Measurements from ENCODE around the gene KRTAP10-2. TPM values are rescaled to one million over a fixed set of nuclear protein-coding genes. Genes with fewer than 3 reads are reported as not detected.
"Not testable (repeated sequence)": the region's sequence is repeated elsewhere in the genome, so short reads cannot be mapped to it uniquely, and the experiment has no call there.

The KRTAP10-2 gene
- not detected in 2 replicates for total RNA-seq (2014; rRNA removed; shearing (Covaris generic); ENCODE audit: low replicate concordance)

DNA sequence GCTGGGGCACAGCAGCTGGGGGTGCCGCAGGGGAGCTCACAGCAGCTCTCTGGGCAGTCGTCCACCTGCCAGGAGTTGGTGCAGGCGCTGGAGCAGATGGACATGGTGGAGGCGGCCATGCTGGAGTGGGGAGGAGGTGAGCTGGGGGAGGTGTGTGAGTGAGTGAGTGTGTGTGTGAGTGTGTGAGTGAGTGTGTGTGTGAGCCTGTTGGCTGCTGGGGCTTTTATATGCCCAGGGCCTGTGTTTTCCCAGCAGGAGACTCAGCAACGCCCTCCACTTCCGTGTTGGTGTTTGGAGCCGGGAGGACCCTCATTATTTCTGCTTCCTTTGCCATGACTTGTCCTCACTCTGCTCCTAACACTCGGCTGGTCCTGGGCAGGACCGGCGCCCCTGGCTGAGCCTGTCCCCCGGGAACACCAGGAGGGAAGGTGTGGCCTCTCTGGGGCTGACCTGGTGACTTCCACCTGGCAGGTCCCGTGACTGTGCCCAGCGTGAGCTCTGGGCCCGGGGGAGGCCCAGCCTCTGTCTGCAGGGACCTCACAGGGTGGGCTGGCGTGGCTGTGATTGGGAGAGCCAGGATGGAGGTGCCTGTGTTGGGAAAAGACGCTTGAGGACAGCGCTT is at the start of gene KRTAP10-2:
Gene KRTAP10-2 (minus strand): TSS at position 166 of the 622 bp plus-strand sequence. CDS start 47 bp downstream, at position 119.
- in situ Hi-C loops (cut with HindIII; ENCODE audit: low pct_unique_long_range_greater_than_20kb, low sequenced_read_pairs) = no loop called here
- DNase-seq (ENCODE audit: low read depth) = no peak

DNA sequence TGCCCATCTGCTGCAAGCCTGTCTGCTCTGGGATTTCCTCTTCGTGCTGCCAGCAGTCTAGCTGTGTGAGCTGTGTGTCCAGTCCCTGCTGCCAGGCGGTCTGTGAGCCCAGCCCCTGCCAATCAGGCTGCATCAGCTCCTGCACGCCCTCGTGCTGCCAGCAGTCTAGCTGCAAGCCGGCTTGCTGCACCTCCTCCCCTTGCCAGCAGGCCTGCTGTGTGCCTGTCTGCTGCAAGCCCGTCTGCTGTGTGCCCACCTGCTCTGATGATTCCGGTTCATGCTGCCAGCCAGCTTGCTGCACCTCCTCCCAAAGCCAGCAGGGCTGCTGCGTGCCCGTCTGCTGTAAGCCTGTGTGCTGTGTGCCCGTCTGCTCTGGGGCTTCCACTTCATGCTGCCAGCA is 49.8 kb upstream of the KRTAP10-2 start:
- in situ Hi-C loops (cut with HindIII; ENCODE audit: low pct_unique_long_range_greater_than_20kb, low sequenced_read_pairs); DNase-seq (ENCODE audit: low read depth): not testable (repeated sequence)

DNA sequence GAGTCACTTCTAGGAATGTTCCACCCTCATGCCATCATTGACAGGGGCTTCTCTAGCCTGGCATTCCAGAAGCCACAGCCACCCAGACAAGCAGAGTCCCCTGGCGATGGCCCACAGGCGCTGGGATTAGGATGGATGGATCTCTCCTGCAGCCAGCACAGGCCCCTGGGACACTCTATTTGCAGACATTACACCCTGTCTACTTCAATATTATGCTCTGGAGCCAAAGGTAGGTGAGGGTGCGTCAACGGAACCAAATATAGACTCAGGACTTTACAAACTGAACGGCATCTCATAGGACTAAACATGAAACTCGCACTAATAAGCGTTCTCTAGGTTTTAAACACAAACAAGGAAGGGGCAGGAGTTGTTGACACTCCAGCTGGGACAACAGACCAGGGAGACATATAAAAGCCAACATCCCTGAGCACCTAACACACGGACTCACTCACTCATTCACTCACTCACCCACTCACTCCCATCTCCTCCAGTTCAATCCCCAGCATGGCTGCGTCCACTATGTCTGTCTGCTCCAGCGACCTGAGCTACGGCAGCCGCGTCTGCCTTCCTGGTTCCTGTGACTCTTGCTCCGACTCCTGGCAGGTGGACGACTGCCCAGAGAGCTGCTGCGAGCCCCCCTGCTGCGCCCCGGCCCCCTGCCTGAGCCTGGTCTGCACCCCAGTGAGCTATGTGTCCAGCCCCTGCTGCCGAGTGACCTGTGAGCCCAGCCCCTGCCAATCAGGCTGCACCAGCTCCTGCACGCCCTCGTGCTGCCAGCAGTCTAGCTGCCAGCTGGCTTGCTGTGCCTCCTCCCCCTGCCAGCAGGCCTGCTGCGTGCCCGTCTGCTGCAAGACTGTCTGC is 49.0 kb upstream of the KRTAP10-2 start, which contains the start of gene KRTAP10-7:
Gene KRTAP10-7 (plus strand): TSS at position 480 of the 861 bp plus-strand sequence. CDS start 25 bp downstream, at position 505.
- in situ Hi-C loops (cut with HindIII; ENCODE audit: low pct_unique_long_range_greater_than_20kb, low sequenced_read_pairs); DNase-seq (ENCODE audit: low read depth): not testable (repeated sequence)

DNA sequence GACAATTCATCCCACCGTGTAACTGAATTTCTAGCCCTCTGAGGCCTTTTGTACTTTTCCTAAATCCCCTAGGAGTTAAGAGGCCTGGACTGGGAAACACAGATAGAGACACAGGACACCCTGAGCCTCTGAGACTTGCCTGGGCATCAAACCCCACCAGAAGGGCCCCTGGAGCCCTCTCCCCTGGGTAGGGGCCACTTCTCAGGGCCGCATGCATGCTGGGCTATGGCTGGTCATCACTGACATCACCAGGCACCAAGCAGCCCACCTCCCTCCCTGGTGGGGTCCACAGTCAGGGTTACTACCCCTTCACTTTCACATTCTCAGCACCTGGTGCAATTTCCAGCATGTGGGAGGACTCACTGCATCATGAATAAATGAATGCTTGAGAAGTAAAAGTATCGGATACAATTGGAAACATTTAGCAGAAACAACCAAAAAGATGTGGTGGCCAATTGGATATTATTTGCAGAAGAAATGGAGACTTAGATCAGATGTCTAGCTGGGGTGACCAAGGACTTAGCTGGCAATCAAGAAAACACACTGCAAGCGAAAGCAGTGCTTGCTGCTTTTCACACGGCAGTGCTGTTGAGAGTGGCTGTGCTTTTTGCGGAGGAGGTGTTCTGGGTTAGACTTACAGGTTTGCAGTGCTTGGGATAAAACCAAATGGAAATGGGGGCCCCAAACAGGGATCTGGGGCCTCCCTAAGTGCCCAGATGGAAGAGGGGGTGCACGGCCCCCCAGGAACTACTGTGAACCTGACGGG is 48.1 kb upstream of the KRTAP10-2 start:
- no peak for DNase-seq (ENCODE audit: low read depth)
- in situ Hi-C loops (cut with HindIII; ENCODE audit: low pct_unique_long_range_greater_than_20kb, low sequenced_read_pairs) = no loop called here

DNA sequence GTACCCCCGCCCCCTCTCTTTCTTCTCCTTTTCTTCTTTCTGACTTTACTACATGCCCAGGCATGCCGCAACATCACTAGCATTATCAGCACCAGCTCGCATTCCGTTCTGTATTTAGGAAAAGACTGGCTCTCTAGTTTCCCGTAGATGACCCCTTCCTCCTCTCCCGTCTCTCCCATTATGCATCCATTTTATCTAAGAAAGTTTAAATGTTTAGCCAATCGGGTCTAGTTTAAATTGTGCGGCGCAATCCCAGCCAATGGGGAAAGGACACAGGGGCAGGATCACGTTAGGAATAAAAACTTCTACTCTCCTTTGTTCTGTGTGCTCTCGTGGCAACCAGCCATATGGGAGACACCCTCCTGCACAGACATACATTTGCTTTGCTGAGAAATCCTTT is 46.8 kb upstream of the KRTAP10-2 start:
- in situ Hi-C loops (cut with HindIII; ENCODE audit: low pct_unique_long_range_greater_than_20kb, low sequenced_read_pairs) = no loop called here
- DNase-seq (ENCODE audit: low read depth) = no peak

DNA sequence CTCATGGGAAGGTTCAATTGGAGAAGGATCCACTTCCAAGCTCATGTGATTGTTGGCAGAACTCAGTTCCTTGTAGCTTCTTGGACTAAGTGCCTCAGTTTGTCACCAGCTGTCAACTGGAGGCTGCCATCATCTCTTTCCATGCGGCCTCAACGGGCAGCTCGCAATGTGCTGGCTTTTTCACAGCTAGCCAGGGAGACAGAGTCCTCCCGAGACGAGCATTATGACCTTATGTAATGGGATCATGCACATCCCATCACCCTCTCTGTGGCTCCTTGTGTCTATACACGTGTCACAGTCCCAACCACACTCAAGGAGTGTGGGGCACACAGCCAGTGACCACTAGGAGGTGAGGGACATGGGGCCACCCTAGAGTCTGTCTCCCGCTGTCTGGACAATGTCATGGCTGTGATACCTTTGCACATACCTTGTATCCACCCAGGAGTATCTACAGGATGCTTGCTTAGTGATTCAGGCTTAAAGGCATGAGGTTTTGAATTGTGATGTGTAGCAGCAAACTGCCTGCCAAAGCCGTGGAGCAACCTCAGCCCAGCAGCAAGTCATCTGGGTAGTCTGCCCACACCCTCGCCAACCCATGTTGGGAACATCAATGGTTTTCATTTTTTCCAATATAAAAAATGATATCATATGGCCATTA is 44.9 kb upstream of the KRTAP10-2 start:
- in situ Hi-C loops (cut with HindIII; ENCODE audit: low pct_unique_long_range_greater_than_20kb, low sequenced_read_pairs) = no loop called here
- DNase-seq (ENCODE audit: low read depth) = peak; percentile 54

- DNase-seq (ENCODE audit: low read depth) = no peak
- in situ Hi-C loops (cut with HindIII; ENCODE audit: low pct_unique_long_range_greater_than_20kb, low sequenced_read_pairs) = no loop called here
Observed at GRCh38 chr21:44595524-44595923, 44.2 kb upstream of the KRTAP10-2 start.

- DNase-seq (ENCODE audit: low read depth) = no peak
- in situ Hi-C loops (cut with HindIII; ENCODE audit: low pct_unique_long_range_greater_than_20kb, low sequenced_read_pairs) = no loop called here
Observed at GRCh38 chr21:44594406-44594916, 43.2 kb upstream of the KRTAP10-2 start.

- DNase-seq (ENCODE audit: low read depth) = no peak
- in situ Hi-C loops (cut with HindIII; ENCODE audit: low pct_unique_long_range_greater_than_20kb, low sequenced_read_pairs) = no loop called here
Observed at GRCh38 chr21:44593598-44594405, 42.5 kb upstream of the KRTAP10-2 start.

GRCh38 chr21:44592446-44593311 is 41.4 kb upstream of the KRTAP10-2 start, which contains the start of gene KRTAP10-6:
TSS of gene KRTAP10-6 (minus strand) at chr21:44592505. CDS start at chr21:44592484, 21 bp downstream.
- DNase-seq (ENCODE audit: low read depth) = no peak
- in situ Hi-C loops (cut with HindIII; ENCODE audit: low pct_unique_long_range_greater_than_20kb, low sequenced_read_pairs) = no loop called here

GRCh38 chr21:44591801-44592130 is 40.5 kb upstream of the KRTAP10-2 start:
- in situ Hi-C loops (cut with HindIII; ENCODE audit: low pct_unique_long_range_greater_than_20kb, low sequenced_read_pairs); DNase-seq (ENCODE audit: low read depth): not testable (repeated sequence)

DNA sequence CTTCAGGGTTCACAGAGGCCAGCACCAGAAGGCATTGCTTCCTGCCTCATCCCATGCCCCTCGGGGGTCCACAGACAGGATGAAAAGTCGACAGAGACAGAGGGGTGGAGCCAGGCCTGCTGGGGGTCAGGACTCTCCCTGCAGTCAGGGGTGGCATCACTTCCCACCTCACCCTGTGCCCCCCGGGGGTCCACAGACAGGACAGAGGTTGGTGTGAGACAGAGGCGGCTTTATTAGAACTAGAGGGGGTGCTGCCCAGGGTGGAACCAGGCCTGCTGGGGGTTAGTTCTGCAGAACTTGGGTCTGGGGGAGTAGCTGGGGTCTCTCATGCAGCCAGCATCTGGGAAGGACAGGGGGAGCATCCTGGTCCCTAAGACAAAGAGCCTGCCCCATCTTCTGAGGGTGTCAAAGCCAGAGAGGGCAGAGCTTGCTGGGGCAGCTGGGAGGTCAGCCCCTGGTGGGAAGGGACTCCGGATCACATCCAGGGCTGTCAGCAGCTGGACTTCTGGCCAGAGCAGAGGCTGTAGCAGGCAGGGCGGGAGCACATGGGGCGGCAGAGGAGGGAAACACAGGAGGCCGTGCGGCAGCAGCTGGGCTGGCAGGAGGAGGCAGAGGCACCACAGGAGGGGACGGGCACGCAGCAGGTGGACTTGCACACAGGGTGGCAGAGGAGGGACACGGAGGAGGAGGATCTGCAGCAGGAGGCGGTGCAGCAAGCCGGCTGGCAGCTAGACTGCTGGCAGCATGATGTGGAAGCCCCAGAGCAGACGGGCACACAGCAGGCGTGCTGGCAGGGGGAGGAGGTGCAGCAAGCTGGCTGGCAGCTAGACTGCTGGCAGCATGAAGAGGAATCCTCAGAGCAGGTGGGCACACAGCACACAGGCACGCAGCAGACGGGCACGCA is 39.8 kb upstream of the KRTAP10-2 start:
- DNase-seq (ENCODE audit: low read depth); in situ Hi-C loops (cut with HindIII; ENCODE audit: low pct_unique_long_range_greater_than_20kb, low sequenced_read_pairs): not testable (repeated sequence)

- in situ Hi-C loops (cut with HindIII; ENCODE audit: low pct_unique_long_range_greater_than_20kb, low sequenced_read_pairs) = no loop called here
- no peak for DNase-seq (ENCODE audit: low read depth)
Observed at GRCh38 chr21:44590311-44590721, 39.0 kb upstream of the KRTAP10-2 start.

GRCh38 chr21:44589586-44590305 is 38.4 kb upstream of the KRTAP10-2 start:
- no peak for DNase-seq (ENCODE audit: low read depth)
- in situ Hi-C loops (cut with HindIII; ENCODE audit: low pct_unique_long_range_greater_than_20kb, low sequenced_read_pairs) = no loop called here

DNA sequence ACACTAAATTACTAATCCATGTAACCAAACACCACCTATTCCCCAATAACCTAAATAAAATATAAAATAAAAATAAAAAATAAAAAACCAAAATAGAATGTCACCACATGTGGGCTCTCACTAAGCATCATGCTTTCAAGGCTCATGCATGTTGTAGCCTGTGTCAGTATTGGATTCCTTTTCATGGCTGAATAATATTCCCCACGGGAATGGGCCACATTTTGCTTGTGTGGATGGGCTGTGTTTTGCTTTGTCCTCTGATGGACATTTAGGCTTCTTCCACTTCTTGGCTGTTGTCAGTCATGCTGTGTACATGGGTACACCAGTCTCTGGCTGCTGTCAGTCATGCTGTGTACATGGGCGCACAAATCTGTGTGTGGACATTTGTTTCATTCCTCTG is 37.8 kb upstream of the KRTAP10-2 start:
- in situ Hi-C loops (cut with HindIII; ENCODE audit: low pct_unique_long_range_greater_than_20kb, low sequenced_read_pairs) = no loop called here
- no peak for DNase-seq (ENCODE audit: low read depth)
